Medulla oblongata (tissue), 1 donor: ENCODE data around the gene ABLIM2.

ENCODE experiments used
- DNase-seq: peaks from one replicate; pipeline ENCODE4 v3.0.0-alpha.2; 2015; ENCODE audit errors: extremely low spot score

Gene ABLIM2

GRCh38 chr4:8005033-8005808 lies 153.4 kb downstream of the ABLIM2 start:
- DNase-seq = no peak

- no peak for DNase-seq
These were observed 154.5 kb downstream of the ABLIM2 start for GRCh38 chr4:8004066-8004465.

GRCh38 chr4:8002525-8003309 lies 155.9 kb downstream of the ABLIM2 start:
- no peak for DNase-seq

GRCh38 chr4:8001564-8002355 lies 156.9 kb downstream of the ABLIM2 start:
- no peak for DNase-seq

GRCh38 chr4:8000721-8001491 lies 157.7 kb downstream of the ABLIM2 start:
- DNase-seq = no peak

- DNase-seq = no peak
These were observed 158.4 kb downstream of the ABLIM2 start for GRCh38 chr4:8000247-8000646.

- no peak for DNase-seq
These were observed 158.9 kb downstream of the ABLIM2 start for GRCh38 chr4:7999695-8000094.

GRCh38 chr4:7999279-7999678 lies 159.3 kb downstream of the ABLIM2 start:
- DNase-seq = no peak

- no peak for DNase-seq
These were observed 160.2 kb downstream of the ABLIM2 start for GRCh38 chr4:7998447-7998846.

GRCh38 chr4:7995866-7996265 lies 162.7 kb downstream of the ABLIM2 start:
- DNase-seq = no peak

GRCh38 chr4:7995135-7995534 lies 163.5 kb downstream of the ABLIM2 start:
- no peak for DNase-seq

- no peak for DNase-seq
These were observed 164.9 kb downstream of the ABLIM2 start for GRCh38 chr4:7993671-7994070.

GRCh38 chr4:7992846-7993245 lies 165.8 kb downstream of the ABLIM2 start:
- DNase-seq = no peak

GRCh38 chr4:7990807-7991459 lies 167.7 kb downstream of the ABLIM2 start:
- DNase-seq = no peak

- no peak for DNase-seq
These were observed 169.0 kb downstream of the ABLIM2 start for GRCh38 chr4:7989654-7990053.

- DNase-seq = no peak
These were observed 170.2 kb downstream of the ABLIM2 start for GRCh38 chr4:7988437-7988836.

- peak; percentile 81 for DNase-seq
These were observed 171.2 kb downstream of the ABLIM2 start for GRCh38 chr4:7987148-7987989.

- DNase-seq = no peak
These were observed 172.6 kb downstream of the ABLIM2 start for GRCh38 chr4:7985891-7986441.

- DNase-seq = no peak
These were observed 173.5 kb downstream of the ABLIM2 start for GRCh38 chr4:7985072-7985471.
